Measurements from ENCODE around the gene LEFTY1.
"Not testable (repeated sequence)": the region's sequence is repeated elsewhere in the genome, so short reads cannot be mapped to it uniquely, and the experiment has no call there.

LEFTY1 gene

DNA sequence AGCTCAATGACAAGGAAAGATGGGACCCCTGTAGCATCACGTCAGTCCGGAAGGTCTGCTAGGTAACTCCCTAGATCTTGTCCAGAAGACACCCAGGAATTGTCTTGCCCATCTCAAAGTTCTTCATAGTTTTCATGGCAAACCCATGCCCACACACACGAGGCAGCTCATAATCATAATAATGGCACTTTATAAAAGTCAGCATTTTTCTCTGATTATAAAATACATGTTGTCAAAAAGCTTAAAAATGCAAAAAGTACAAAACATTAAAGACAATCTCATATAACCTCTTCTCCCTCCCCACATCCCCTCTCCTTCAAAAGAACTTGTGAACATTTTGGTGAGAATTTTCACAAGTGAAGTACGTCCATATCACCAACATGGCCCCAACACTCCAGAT is 48.2 kb downstream of the LEFTY1 start:
- H3K27ac ChIP-seq (replicated peaks; ENCODE audit: low read length) = no peak overlapping the region
- no peak overlapping the region for H3K4me3 ChIP-seq (ENCODE audit: low read length in 2 of 2)
- H4K8ac ChIP-seq (ENCODE audit: low read depth, low read length) = no peak overlapping the region
- no CpG with 5 or more reads among the region's 4 CpGs for WGBS, 2 donors (ENCODE audit: extremely low coverage in 2 of 2, insufficient read length in 2 of 2, insufficient replicate concordance in 1 of 2)
- H2AK5ac ChIP-seq (ENCODE audit: low read depth, low read length) = no peak overlapping the region
- H2AFZ ChIP-seq (ENCODE audit: low read length) = no peak overlapping the region
- no peak overlapping the region for H2BK120ac ChIP-seq (ENCODE audit: low read depth, low read length)
- DNase-seq (ENCODE audit: low spot score) = no peak
- H3K4me2 ChIP-seq (ENCODE audit: insufficient read depth, low read length, poor library complexity, severe bottlenecking) = no peak overlapping the region
- H2BK15ac ChIP-seq (ENCODE audit: low read length) = no peak overlapping the region
- H3K4me1 ChIP-seq (ENCODE audit: control insufficient read depth in 2 of 2, insufficient read depth in 1 of 2, low read depth in 1 of 2, low read length in 2 of 2) = peaks cover 0 to 2% of the 10 kb centered on the region in 2 donors
- H3K18ac ChIP-seq (ENCODE audit: low read length) = no peak overlapping the region
- H2BK12ac ChIP-seq (ENCODE audit: low read length) = no peak overlapping the region
- peaks cover 3 to 47% of the 10 kb centered on the region in 2 donors for H3K36me3 ChIP-seq (replicated peaks in 1 of 2; ENCODE audit: control insufficient read depth in 2 of 2, insufficient read depth in 2 of 2, low read length in 2 of 2)
- no peaks in the 10 kb centered on the region for H3K27me3 ChIP-seq (ENCODE audit: control insufficient read depth in 3 of 3, insufficient read depth in 3 of 3, low read depth in 1 of 3, low read length in 3 of 3)
- H2BK5ac ChIP-seq (ENCODE audit: low read length) = no peak overlapping the region
- no peak overlapping the region for H3K4ac ChIP-seq (ENCODE audit: low read length)
- H4K91ac ChIP-seq (ENCODE audit: low read depth, low read length, poor library complexity) = no peak overlapping the region
- no peak overlapping the region for H3K23ac ChIP-seq (ENCODE audit: low read depth, low read length, poor library complexity)
- H3K14ac ChIP-seq (ENCODE audit: low read length) = no peak overlapping the region
- no peaks in the 10 kb centered on the region for H3K79me1 ChIP-seq (ENCODE audit: low read depth, low read length)
- H3K9me3 ChIP-seq (replicated peaks in 1 of 2; ENCODE audit: control insufficient read depth in 2 of 2, insufficient read depth in 1 of 2, low read depth in 1 of 2, low read length in 2 of 2) = no peaks in the 10 kb centered on the region
- H3K9ac ChIP-seq (ENCODE audit: low read depth, low read length, poor library complexity) = no peak overlapping the region

DNA sequence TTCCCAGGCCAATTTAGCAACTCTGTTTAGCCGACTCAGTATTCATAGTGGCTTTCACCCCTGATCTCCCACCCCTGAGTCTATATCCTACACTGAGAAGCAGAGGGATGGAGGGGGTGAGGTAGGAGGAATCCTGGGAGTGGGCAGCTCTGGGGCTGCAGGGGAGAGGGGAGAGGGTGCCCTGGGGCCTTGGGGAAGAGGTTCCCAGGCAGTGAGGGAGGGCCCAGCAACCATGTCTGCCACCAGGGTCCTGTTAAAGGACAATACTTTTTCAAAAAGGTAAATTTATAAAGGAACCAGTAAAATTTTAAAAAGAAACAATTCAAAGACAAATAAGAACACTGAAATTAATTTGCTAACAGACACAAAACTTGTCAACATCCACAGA is 48.7 kb downstream of the LEFTY1 start:
- H3K27me3 ChIP-seq (ENCODE audit: control insufficient read depth in 3 of 3, insufficient read depth in 3 of 3, low read depth in 1 of 3, low read length in 3 of 3) = no peaks in the 10 kb centered on the region
- no peak overlapping the region for H4K8ac ChIP-seq (ENCODE audit: low read depth, low read length)
- H3K14ac ChIP-seq (ENCODE audit: low read length) = no peak overlapping the region
- no peak for DNase-seq (ENCODE audit: low spot score)
- no peak overlapping the region for H3K4me2 ChIP-seq (ENCODE audit: insufficient read depth, low read length, poor library complexity, severe bottlenecking)
- H3K36me3 ChIP-seq (replicated peaks in 1 of 2; ENCODE audit: control insufficient read depth in 2 of 2, insufficient read depth in 2 of 2, low read length in 2 of 2) = peaks cover 3 to 50% of the 10 kb centered on the region in 2 donors
- no peak overlapping the region for H3K23ac ChIP-seq (ENCODE audit: low read depth, low read length, poor library complexity)
- no peak overlapping the region for H4K91ac ChIP-seq (ENCODE audit: low read depth, low read length, poor library complexity)
- H3K4ac ChIP-seq (ENCODE audit: low read length) = no peak overlapping the region
- H2BK5ac ChIP-seq (ENCODE audit: low read length) = no peak overlapping the region
- H3K18ac ChIP-seq (ENCODE audit: low read length) = no peak overlapping the region
- no peak overlapping the region for H2BK120ac ChIP-seq (ENCODE audit: low read depth, low read length)
- H2BK15ac ChIP-seq (ENCODE audit: low read length) = no peak overlapping the region
- no peak overlapping the region for H2BK12ac ChIP-seq (ENCODE audit: low read length)
- H3K9me3 ChIP-seq (replicated peaks in 1 of 2; ENCODE audit: control insufficient read depth in 2 of 2, insufficient read depth in 1 of 2, low read depth in 1 of 2, low read length in 2 of 2) = no peaks in the 10 kb centered on the region
- no peaks in the 10 kb centered on the region for H3K79me1 ChIP-seq (ENCODE audit: low read depth, low read length)
- H3K4me3 ChIP-seq (ENCODE audit: low read length in 2 of 2) = no peak overlapping the region
- H2AFZ ChIP-seq (ENCODE audit: low read length) = no peak overlapping the region
- H3K4me1 ChIP-seq (ENCODE audit: control insufficient read depth in 2 of 2, insufficient read depth in 1 of 2, low read depth in 1 of 2, low read length in 2 of 2) = no peaks in the 10 kb centered on the region
- no CpG with 5 or more reads among the region's 1 CpG for WGBS, 2 donors (ENCODE audit: extremely low coverage in 2 of 2, insufficient read length in 2 of 2, insufficient replicate concordance in 1 of 2)
- H2AK5ac ChIP-seq (ENCODE audit: low read depth, low read length) = no peak overlapping the region
- no peak overlapping the region for H3K9ac ChIP-seq (ENCODE audit: low read depth, low read length, poor library complexity)
- H3K27ac ChIP-seq (replicated peaks; ENCODE audit: low read length) = no peak overlapping the region

DNA sequence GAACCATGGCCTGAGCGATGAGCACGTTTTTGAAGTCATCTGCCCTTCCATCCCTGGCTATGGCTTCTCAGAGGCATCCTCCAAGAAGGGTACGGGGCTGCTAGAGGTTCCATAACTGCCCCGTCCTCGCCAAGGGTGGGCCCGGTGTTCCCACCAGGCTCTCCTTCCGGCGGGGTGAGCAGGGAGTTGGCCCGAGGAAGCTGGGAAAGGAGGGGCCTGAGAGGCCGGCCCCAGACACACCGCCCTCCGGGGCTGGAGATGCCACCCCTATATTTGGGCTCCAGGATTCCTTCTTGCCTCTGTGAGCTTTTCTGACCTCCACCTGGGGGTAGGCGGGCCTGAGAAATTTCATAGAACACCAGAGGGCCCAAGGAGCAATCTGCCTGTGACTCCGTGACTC is 50.2 kb downstream of the LEFTY1 start:
- H2BK120ac ChIP-seq (ENCODE audit: low read depth, low read length) = no peak overlapping the region
- no peak overlapping the region for H3K4me2 ChIP-seq (ENCODE audit: insufficient read depth, low read length, poor library complexity, severe bottlenecking)
- H2BK15ac ChIP-seq (ENCODE audit: low read length) = no peak overlapping the region
- no peak overlapping the region for H2AK5ac ChIP-seq (ENCODE audit: low read depth, low read length)
- WGBS, 2 donors (ENCODE audit: extremely low coverage in 2 of 2, insufficient read length in 2 of 2, insufficient replicate concordance in 1 of 2) = no CpG with 5 or more reads among the region's 14 CpGs
- H3K27me3 ChIP-seq (ENCODE audit: control insufficient read depth in 3 of 3, insufficient read depth in 3 of 3, low read depth in 1 of 3, low read length in 3 of 3) = no peaks in the 10 kb centered on the region
- H2BK5ac ChIP-seq (ENCODE audit: low read length) = no peak overlapping the region
- H3K79me1 ChIP-seq (ENCODE audit: low read depth, low read length) = no peaks in the 10 kb centered on the region
- H3K18ac ChIP-seq (ENCODE audit: low read length) = no peak overlapping the region
- no peak overlapping the region for H3K4me3 ChIP-seq (ENCODE audit: low read length in 2 of 2)
- H3K14ac ChIP-seq (ENCODE audit: low read length) = no peak overlapping the region
- no peak overlapping the region for H2BK12ac ChIP-seq (ENCODE audit: low read length)
- H3K9me3 ChIP-seq (replicated peaks in 1 of 2; ENCODE audit: control insufficient read depth in 2 of 2, insufficient read depth in 1 of 2, low read depth in 1 of 2, low read length in 2 of 2) = peaks cover 0 to 1% of the 10 kb centered on the region in 2 donors
- DNase-seq (ENCODE audit: low spot score) = no peak
- no peak overlapping the region for H3K27ac ChIP-seq (replicated peaks; ENCODE audit: low read length)
- H3K4ac ChIP-seq (ENCODE audit: low read length) = no peak overlapping the region
- H3K36me3 ChIP-seq (replicated peaks in 1 of 2; ENCODE audit: control insufficient read depth in 2 of 2, insufficient read depth in 2 of 2, low read length in 2 of 2) = peaks cover 0 to 37% of the 10 kb centered on the region in 2 donors
- H3K9ac ChIP-seq (ENCODE audit: low read depth, low read length, poor library complexity) = no peak overlapping the region
- H4K91ac ChIP-seq (ENCODE audit: low read depth, low read length, poor library complexity) = no peak overlapping the region
- H3K23ac ChIP-seq (ENCODE audit: low read depth, low read length, poor library complexity) = peak overlapping the region; percentile 75
- no peak overlapping the region for H4K8ac ChIP-seq (ENCODE audit: low read depth, low read length)
- H3K4me1 ChIP-seq (ENCODE audit: control insufficient read depth in 2 of 2, insufficient read depth in 1 of 2, low read depth in 1 of 2, low read length in 2 of 2) = no peaks in the 10 kb centered on the region
- H2AFZ ChIP-seq (ENCODE audit: low read length) = no peak overlapping the region

DNA sequence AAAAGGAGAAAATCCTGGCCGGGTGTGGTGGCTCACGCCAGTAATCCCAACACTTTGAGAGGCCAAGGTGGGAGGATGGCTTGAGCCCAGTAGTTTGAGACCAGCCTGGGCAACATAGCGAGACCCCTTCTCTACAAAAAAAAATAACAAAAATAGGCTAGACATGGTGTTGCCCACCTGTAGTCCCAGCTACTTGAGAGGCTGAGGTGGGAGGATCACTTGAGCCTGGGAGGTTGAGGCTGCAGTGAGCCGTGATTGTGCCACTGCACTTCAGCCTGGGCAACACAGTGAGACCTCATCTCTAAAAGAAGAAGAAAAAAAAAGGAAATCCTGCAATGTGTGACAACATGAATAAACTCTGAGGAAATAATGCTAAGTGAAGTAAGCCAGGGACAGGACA is 52.6 kb downstream of the LEFTY1 start:
- not testable (repeated sequence) for H3K9ac ChIP-seq (ENCODE audit: low read depth, low read length, poor library complexity); H3K27me3 ChIP-seq (ENCODE audit: control insufficient read depth in 3 of 3, insufficient read depth in 3 of 3, low read depth in 1 of 3, low read length in 3 of 3); H3K9me3 ChIP-seq (replicated peaks in 1 of 2; ENCODE audit: control insufficient read depth in 2 of 2, insufficient read depth in 1 of 2, low read depth in 1 of 2, low read length in 2 of 2); H2BK120ac ChIP-seq (ENCODE audit: low read depth, low read length); H3K18ac ChIP-seq (ENCODE audit: low read length); H3K14ac ChIP-seq (ENCODE audit: low read length); H4K91ac ChIP-seq (ENCODE audit: low read depth, low read length, poor library complexity); H3K23ac ChIP-seq (ENCODE audit: low read depth, low read length, poor library complexity); H2AK5ac ChIP-seq (ENCODE audit: low read depth, low read length); H3K4me3 ChIP-seq (ENCODE audit: low read length in 2 of 2); H3K27ac ChIP-seq (replicated peaks; ENCODE audit: low read length); H3K4ac ChIP-seq (ENCODE audit: low read length); H3K4me2 ChIP-seq (ENCODE audit: insufficient read depth, low read length, poor library complexity, severe bottlenecking); H4K8ac ChIP-seq (ENCODE audit: low read depth, low read length); DNase-seq (ENCODE audit: low spot score); H2BK15ac ChIP-seq (ENCODE audit: low read length); H3K4me1 ChIP-seq (ENCODE audit: control insufficient read depth in 2 of 2, insufficient read depth in 1 of 2, low read depth in 1 of 2, low read length in 2 of 2); H3K79me1 ChIP-seq (ENCODE audit: low read depth, low read length); H2BK12ac ChIP-seq (ENCODE audit: low read length); H2BK5ac ChIP-seq (ENCODE audit: low read length); H2AFZ ChIP-seq (ENCODE audit: low read length)
- H3K36me3 ChIP-seq (replicated peaks in 1 of 2; ENCODE audit: control insufficient read depth in 2 of 2, insufficient read depth in 2 of 2, low read length in 2 of 2) = peaks cover 3 to 51% of the 10 kb centered on the region in 2 donors
- WGBS, 2 donors (ENCODE audit: extremely low coverage in 2 of 2, insufficient read length in 2 of 2, insufficient replicate concordance in 1 of 2) = no CpG with 5 or more reads among the region's 4 CpGs

Measured in neuronal stem cell (in vitro differentiated cells).